OCI-M1 (cell line): ENCODE results near the gene ZNG1F.
"Not testable (repeated sequence)": the region's sequence is repeated elsewhere in the genome, so short reads cannot be mapped to it uniquely, and the experiment has no call there.

ENCODE experiments used
- DNase-seq: peaks from one replicate; lab custom pipeline; 2025; lab: John Stamatoyannopoulos, UW

ZNG1F gene

DNA sequence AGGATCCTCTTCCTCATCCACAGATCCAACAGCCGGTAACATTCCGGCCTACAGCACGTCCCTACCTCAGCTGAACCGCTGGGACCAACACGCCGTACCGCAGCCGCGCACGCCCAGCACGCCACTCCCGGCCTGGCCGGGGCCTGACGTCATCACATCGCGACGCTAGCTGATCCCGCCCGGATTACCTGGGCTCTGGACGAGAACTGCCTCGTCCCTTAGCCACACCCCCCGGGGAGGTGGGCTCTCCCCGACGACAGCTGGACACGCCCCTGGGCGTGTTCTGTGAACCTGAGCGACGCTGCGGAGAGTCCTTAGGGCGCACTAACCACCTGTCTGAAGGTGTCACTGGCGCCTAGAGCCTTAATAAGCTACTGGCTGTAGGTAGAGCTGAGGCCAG is at the start of gene ZNG1F:
Gene ZNG1F, minus strand, starts transcription at position 101 of the 400 bp plus-strand sequence. Its CDS starts 59 bp downstream, at position 42.
- DNase-seq, result not testable (repeated sequence)

DNA sequence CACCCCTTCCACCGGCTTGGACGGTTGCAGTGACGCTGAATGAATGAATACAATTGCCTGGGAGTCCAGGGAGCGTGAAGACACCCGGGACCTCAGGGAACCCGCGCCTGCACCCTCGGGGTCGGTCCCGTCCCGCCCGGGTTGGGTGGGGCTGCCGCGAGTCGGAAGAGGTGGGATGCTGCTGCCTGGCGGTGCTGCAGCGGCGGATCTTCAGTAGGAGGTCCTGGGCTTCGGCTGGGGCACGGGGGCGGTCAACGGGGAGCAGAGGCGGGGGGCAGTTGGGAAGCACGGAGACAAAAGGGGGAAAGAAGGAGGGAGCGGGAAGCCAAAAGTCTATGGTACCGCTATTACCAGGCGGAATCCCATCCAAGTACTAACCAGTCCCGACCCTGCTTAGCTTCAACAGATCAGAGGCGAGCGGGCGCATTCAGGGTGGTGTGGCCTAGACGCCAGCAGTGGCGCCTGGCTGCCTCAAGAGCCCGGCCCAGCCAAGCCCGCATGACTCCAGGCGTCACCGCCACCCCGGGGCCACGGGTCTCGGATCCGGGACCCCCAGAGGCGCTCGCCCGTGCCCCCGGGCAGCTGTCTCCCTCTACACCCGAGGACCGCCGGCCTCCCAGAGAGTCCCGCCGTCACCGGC is 48.1 kb upstream of the ZNG1F start:
- not testable (repeated sequence) for DNase-seq

DNA sequence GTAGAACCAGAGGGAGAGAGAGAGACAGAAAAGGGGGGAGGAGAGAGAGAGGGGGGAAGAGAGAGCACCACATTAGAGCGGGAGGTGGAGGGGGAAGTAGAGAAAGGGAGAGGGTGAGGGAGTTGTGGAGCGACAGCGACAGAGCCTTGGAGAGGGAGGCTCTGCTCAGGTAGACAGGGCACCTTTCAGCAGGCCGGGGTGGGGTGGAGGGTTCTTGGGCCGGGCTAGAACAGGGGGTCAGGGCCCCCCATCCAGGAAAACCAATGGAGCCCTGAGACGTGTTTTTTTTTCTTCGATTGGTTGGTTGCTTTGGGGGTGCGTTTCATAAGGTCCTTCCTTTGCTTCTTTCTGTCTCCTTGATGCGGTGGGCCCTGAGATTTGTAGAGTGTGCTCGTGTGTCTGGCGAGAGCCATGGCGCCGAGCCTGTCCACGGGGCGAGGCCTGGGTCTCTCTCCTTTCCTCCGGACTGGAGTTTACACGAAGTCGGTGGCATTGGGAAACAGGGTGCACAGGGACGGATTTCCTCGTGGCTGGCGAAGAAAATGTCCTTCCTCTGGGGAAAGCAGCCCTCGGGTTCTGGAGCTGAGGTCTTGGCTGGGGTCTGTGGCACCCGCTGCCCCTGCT is 47.5 kb upstream of the ZNG1F start:
- not testable (repeated sequence) for DNase-seq

DNA sequence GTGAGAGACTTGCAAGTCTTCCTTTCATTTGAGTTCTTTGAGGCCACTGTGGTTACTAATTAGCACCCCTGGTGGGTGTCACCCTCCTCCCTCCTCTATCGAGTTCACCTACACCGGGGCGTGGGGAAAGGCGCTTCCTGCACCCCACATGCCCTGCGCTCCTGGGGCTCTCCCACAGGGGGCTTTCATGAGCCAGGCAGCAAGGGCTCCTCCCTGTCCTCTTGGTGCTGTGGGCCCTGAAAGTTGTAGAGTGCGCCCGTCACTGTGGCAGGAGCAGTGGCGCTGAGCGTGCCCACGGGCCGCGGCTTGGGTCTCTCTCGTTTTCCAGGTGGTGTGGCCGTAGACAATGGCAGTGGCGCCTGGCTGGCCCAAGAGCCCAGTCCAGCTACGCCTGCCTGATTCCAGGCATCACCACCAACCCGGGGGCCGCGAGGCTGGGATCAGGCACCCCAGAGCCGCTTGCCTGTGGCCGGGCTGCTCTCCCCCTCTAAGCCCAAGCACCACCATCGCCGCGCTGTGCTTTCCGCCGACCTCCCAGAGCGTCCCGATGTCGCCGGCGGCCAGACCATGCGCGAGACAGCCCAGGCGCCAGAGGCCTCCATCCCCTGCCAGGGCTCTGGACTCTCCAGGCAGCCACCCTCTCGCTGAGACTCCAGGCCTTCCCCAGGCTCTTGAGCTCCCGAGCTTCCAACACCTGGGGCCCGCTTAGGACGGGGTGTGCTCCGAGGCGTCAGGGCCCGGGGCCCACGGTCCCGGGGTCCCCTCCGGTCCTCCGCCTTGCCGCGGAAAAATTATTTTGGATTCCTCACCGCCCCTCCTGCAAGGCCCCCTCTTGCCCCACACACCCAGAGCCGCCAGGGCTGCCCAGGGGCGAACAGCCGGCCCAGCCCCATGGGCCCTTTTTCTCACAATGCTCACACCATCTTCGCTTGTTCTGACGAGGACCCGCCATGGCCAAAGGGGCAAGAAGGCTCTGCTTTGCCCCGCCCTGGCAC is 46.0 kb upstream of the ZNG1F start:
- not testable (repeated sequence) for DNase-seq

DNA sequence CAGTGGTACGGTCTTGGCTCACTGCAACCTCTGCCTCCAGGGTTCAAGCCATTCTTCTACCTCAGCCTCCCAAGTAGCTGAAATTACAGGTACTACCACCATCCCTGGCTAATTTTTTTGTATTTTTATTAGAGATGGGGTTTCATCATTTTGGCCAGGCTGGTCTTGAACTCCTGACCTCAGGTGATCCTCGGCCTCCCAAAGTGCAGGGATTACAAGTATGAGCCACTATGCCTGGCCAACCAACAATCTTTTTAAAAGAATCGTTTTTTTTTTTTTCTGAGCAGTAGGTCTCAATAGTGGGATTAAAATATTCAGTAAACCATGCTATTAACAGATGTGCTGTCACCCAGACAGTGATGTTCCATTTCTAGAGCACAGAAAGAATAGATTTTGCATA is 45.1 kb upstream of the ZNG1F start:
- not testable (repeated sequence) for DNase-seq

DNA sequence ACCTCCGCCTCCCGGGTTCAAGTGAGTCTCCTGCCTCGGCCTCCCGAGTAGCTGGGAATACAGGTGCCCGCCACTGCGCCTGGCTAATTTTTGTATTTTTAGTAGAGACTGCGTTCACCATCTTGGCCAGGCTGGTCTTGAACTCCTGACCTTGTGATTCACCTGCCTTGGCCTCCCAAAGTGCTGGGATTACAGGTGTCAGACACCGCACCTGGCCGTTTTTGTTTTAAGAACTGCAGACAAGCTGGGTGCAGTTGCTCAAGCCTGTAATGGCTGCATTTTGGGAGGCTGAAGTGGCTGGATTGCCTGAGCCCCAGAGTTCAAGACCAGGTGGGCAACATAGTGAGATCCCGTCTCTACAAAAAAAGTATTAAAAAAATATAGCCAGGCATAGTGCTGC is 43.2 kb upstream of the ZNG1F start:
- not testable (repeated sequence) for DNase-seq

DNA sequence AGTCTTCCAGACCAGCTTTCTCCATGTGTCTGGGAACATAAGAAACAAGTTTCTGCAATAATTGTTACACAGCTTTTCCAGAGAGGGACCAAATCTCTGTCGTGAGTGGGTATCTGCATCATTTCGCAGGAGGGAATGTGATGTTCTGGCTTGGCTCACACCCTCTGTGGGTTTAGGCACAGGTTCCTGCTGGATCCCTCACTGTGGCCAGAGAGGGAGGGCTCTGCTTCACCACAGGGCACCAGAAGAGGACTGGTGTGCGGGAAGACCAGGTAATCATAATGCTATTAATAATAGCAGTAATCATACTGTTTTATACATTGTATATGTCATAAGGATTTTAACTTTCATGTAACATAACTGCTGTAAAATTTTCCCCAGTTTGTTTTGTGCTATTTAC is 41.3 kb upstream of the ZNG1F start:
- not testable (repeated sequence) for DNase-seq

DNA sequence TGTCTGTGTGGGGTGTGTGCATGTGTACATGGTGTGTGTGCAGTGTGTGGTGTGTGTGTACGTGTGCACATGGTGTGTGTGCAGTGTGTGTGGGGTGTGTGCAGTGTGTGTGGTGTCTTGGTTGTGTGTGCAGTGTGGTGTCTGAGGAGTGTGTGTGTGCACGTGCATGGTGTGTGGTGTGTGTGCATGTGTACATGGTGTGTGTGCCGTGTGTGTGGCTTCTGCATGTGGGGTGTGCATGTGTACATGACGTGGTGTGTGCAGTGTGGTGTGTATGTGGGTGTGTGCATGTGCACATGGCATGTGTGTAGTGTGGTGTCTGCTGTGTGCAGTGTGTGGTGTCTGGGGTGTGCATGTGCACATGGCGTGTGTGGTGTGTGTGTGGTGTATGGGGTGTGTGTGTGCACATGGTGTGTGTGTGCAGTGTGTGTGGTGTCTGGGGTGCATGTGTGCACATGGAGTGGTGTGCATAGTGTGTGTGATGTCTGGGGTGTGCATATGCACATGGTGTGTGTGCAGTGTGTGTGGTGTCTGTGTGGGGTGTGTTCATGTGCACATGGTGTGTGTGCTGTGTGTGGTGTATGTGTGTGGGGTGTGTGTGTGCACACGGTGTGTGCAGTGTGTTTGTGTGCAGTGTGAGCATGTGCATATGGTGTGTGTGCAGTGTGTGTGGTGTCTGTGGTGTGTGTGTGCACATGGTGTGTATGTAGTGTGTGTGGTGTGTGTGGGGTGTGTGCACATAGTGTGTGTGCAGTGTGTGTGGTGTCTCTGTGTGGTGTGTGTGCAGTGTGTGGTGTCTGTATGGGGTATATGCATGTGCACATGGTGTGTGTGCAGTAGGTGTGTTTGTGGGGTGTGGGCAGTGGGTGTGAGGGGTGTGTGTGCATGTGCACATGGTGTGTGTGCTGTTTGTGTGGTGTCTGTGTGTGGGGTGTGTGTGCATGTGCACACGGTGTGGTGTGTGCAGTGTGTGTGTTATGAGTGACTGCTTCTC is 40.6 kb upstream of the ZNG1F start:
- DNase-seq, result no peak

DNA sequence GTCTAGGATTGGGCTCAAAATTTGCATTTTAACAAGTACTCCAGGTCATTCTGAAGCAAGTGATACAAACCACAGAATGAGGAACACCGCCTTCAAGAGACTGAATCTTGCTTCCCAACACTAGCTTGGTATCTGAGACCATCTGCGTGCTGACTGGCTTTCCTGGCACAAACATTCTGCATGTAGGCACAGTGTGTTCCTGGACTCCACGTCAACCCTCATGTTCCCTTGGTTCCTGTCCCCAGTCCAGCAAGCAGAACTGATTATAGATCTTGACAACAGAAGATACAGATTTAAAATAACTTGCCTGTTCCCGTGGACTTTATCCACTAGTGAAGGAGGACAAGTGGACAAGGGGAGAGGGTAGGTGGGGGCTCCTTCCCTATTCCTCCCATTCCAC is 30.7 kb upstream of the ZNG1F start:
- not testable (repeated sequence) for DNase-seq

DNA sequence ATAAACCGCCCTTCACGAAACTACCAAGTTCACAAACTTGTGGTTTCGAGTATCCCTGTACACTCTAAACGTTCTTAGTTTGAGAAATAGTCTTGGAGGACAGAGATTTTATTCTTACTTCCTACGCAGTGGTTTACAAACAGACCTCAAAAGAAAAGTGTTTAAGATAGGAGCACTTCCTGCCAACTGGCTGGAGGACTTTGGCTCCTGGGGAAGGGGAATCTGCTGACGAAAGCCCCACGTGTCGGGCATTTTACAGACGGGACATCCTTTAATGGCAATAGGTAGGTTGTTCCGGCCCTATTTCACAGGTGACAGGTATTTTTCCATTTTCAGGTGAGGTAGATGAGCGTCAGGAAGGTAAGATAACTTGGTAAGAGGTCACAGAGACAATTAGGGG is 678 bp downstream of the ZNG1F start:
- DNase-seq, result not testable (repeated sequence)

DNA sequence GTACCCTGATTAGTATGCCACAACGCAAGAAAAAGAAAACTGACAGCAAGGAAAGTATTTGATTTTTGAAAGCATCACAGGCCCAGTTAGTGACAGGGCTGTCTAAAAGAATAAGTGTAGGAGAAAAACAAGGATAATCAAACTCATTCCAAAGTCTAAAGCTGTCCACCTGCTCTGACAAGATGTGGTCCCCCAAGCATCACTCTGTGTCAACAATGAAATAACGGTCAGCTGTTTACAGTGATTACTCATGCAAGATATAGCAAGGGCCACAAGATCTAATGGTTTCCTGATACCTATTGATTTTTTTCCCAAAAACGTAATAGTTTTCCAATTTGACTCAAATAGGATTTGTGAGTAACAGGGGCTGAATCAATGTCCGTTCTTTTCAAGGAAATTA is 14.1 kb downstream of the ZNG1F start:
- DNase-seq, result not testable (repeated sequence)

DNA sequence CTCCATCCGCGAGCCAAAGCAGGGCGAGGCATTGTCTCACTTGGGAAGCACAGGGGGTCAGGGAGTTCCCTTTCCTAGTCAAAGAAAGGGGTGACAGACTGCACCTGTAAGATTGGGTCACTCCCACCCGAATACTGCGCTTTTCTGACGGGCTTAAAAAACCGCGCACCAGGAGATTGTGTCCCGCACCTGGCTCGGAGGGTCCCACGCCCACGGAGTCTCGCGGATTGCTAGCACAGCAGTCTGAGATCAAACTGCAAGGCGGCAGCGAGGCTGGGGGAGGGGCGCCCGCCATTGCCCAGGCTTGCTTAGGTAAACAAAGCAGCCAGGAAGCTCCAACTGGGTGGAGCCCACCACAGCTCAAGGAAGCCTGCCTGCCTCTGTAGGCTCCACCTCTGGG is 39.0 kb downstream of the ZNG1F start:
- DNase-seq, result not testable (repeated sequence)

DNA sequence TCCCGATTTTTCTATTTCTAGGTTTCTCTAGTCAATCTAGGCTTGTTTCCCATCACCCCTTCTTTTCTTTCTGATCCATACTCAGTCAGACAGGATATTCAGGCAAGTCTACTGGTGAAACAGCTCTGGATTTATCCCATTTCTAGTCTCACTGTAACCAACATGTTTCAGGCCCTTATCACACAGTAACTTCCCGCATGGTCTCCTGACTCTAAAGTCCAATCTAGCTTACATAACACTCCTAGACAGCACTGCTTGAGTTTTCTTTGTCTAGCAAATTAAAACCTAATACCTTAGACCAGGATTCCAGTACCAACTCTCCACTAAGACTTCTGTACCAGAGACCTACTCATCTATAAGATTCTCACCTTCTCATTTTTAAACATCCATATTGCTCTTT is 47.2 kb downstream of the ZNG1F start:
- DNase-seq, result not testable (repeated sequence)

DNA sequence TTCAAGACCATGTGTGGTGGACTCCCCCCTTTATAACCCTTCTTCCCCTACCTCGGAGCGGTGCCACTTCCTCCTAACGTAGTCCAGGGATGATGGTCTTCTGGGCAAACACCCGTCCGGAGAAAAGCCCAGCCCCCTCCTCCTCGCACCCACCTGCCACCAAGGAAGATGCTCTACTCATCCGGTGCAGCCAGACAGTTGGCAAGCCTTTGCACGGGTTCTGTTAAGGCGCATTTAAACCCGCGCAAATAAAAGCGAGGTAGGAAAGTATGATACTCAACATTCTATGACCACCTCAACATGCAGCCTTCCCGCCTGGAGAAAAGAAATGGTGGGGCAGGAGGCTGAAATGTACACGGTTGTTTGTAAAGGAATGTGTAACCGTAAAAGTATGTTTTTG is 60.5 kb downstream of the ZNG1F start, which contains the start of gene FOXD4L6:
Gene FOXD4L6, minus strand, starts transcription at position 101 of the 400 bp plus-strand sequence. CDS start 298 bp downstream, outside the sequence.
- not testable (repeated sequence) for DNase-seq

DNA sequence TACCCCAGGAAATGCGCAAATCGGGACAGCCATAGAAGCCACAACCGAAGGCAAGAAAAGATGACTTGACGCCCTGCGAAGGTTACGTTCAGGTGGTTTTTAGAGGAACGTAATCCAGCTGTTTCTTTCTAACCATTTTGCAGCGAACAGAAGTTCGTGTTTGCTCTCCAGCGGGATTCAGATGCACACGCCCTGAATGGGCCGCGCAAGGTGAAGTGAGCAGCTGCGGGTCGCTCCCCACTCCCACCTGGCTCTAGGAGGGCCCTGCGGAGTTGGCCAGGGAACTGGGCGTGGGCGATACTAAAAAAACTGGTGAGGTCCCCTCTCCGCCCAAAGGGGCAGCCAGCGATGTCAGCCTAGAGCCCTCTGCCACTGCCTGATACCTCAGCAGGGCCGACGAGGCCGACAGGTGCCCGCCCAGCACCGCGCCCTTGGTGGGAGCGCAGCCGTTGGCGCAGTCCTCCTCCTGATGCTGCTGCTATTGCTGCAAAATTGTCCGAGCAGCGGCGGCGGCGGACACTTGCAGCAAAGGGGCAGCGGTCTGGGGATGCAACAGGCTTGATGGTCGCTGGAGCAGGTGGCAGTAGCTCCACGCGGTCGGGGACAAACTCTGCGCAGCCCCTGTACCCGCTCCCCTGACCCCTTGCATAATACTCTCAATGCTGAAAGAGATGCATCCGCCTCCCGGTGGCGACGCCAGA is 62.2 kb downstream of the ZNG1F start:
- DNase-seq, result not testable (repeated sequence)

DNA sequence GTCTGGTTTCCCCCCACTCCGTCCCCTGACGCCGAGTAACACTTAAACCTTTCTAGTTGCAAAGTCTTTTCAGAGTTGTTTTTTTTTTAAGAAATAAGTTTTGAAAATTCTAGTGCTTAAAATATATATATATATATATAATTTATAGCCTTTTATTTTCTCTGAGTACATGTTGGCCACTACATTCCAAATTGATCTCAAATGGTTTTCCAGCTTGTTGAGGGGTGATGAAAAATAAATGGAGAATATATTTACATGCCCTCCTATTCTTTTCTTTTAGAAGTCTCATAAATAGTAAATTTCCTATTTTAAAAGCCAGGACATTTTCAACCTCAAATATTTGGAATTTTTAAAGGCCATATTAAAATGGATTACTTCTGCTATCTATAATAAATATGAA is 63.2 kb downstream of the ZNG1F start:
- DNase-seq, result not testable (repeated sequence)

DNA sequence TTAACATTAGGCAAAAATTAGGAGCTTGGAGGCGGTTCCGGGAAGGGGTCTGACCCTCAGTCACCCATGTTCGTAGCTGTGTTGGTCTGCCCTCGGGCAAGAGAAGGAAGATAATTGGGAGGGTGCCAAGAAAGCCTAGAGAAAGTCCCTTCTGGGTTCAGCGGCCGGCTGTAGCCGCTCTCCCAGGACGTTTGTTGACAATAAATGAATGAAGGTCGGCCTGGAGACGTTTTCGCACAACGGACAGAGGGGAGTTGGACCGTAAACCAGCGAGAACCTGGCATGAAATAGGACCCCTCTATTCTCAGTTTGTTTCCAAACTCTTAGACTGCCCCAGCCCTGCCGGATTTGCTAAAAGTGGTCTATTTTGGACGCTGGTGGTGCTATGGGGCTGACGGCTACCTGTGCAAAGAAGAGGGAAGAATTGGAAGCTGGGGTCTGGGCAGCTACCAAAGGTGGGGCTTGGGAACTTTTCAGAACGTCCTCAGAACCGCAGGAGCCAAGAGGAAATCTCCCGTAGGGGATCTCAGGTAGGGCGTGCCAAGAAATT is 63.9 kb downstream of the ZNG1F start:
- not testable (repeated sequence) for DNase-seq

DNA sequence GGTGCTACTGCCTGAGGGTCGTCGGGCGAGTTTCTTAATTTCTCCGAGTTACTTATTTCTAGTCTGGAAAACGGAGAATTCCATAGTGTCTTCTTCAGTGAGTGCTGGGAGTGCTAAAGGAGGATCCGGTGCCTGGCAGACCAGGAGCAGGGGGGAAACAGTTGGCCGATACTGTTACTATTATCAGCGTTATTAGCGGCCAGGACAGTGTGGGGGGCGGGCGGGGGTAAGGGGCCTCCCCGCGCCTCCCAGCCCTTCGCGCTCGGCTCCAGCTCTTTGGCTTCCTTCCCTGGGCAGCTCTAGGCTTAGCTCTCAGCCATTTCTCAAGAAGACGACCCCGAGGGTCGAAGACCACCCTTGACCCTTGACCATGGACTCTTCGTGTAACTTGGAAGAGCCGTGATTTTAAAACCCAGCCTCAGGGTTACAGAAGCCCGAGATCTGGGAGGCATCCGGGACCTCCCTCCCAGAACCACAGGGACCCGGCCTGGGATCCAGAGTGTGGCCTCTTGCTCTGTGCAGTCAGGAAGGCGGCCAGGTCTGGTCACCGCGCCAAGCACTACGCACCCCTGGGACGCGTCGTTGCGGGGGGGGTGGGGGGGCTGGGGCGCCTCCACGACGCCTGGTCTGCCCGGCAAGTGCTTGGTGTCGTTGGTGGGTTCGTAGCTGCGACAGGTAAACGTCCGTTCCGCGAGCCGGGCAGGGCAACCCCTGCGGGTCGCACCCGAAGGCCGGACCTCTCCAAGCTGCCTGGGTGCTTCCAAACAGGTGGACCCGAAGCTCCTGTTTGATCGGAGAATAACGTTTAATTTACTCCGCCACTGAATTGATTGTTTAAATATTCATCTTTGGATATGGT is 64.6 kb downstream of the ZNG1F start:
- not testable (repeated sequence) for DNase-seq

DNA sequence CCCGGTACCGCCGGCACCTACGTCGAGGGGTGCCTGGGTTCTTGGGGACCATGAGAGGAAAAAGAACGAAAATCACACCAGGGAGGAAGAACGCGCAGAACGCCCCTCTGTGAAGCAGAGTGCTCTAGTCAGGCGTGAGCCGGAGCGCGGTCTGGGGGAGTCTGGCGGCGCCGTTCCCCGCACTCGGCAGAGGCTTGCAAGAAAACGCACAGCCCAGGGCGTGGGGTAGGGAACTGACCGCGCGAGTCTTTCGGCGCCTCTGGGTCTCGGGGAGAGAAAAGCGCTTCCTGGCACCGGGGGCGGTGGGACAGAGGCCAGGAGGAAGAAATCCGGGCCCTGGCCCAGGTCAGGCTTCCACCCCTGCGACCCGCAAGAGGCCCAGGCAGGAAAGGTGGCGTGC is 65.3 kb downstream of the ZNG1F start:
- DNase-seq, result not testable (repeated sequence)
